Osteoblast (primary cell): Measurements from ENCODE around the gene ZIM2. TPM values are rescaled to one million over a fixed set of nuclear protein-coding genes. Genes with fewer than 3 reads are reported as not detected.

Experiments
- DNase-seq: peaks from one replicate; pipeline ENCODE4 v3.0.0; 2011; ENCODE audit warnings: low spot score, mixed read lengths; ENCODE audit not compliant: insufficient read length; ENCODE audit errors: missing footprints
- H2AFZ ChIP-seq: 2 replicates; pipeline ENCODE4 v1.6.0; 2011; ENCODE audit warnings: mild to moderate bottlenecking, low read length
- H3K27ac ChIP-seq: 2 replicates; pipeline ENCODE4 v1.5.1; 2011; ENCODE audit warnings: mild to moderate bottlenecking, low read depth, low read length, moderate library complexity
- H3K27me3 ChIP-seq: 2 replicates; pipeline ENCODE4 v1.6.0; 2012; ENCODE audit warnings: mild to moderate bottlenecking, control low read depth, inconsistent platforms, low read length, moderate library complexity; ENCODE audit not compliant: insufficient read depth
- H3K36me3 ChIP-seq: 2 replicates; pipeline ENCODE4 v1.5.1; 2011; ENCODE audit warnings: mild to moderate bottlenecking, low read length, control low read depth, moderate library complexity; ENCODE audit not compliant: insufficient read depth
- H3K4me1 ChIP-seq: 2 replicates; pipeline ENCODE4 v1.5.1; 2011; ENCODE audit warnings: mild to moderate bottlenecking, low read length, control low read depth, moderate library complexity; ENCODE audit not compliant: insufficient read depth
- H3K4me2 ChIP-seq: 2 replicates; pipeline ENCODE4 v1.6.0; 2011; ENCODE audit warnings: mild to moderate bottlenecking, low read length; ENCODE audit not compliant: insufficient read depth
- H3K4me3 ChIP-seq: fragments of 200-600 bp; sonication (generic); 3 replicates; pipeline ENCODE4 v1.5.1; 2012; ENCODE audit warnings: mild to moderate bottlenecking, low read length, inconsistent platforms; ENCODE audit not compliant: insufficient read depth
- H3K79me2 ChIP-seq: 2 replicates; pipeline ENCODE4 v1.6.0; 2012; ENCODE audit warnings: mild to moderate bottlenecking, low read length, control low read depth, inconsistent platforms; ENCODE audit not compliant: insufficient read depth
- H3K9me3 ChIP-seq: 2 replicates; pipeline ENCODE4 v1.5.1; 2011; ENCODE audit warnings: low read depth, low read length, control low read depth
- H4K20me1 ChIP-seq: 2 replicates; pipeline ENCODE4 v1.6.0; 2012; ENCODE audit warnings: mild to moderate bottlenecking, low read length, control low read depth; ENCODE audit not compliant: insufficient read depth
- total RNA-seq: library from RNA; depleted of rRNA; stranded (reverse); fragments of >200 nt; gene quantifications from 2 replicates; pipeline ENCODE4 v1.2.3, GENCODE V29; 2012
- TF ChIP-seq, protein P1 (sequence below): IDR thresholded peaks from 2 replicates; pipeline ENCODE4 v1.5.1; 2011; ENCODE audit warnings: mild to moderate bottlenecking, low read depth, low read length, moderate library complexity; ENCODE audit errors: extremely low read depth

The ZIM2 gene
- total RNA-seq, 1 donor: not detected

- no peaks in the 10 kb centered on the region for H3K36me3 ChIP-seq
- no peak for DNase-seq
- TF ChIP-seq, protein P1, sequence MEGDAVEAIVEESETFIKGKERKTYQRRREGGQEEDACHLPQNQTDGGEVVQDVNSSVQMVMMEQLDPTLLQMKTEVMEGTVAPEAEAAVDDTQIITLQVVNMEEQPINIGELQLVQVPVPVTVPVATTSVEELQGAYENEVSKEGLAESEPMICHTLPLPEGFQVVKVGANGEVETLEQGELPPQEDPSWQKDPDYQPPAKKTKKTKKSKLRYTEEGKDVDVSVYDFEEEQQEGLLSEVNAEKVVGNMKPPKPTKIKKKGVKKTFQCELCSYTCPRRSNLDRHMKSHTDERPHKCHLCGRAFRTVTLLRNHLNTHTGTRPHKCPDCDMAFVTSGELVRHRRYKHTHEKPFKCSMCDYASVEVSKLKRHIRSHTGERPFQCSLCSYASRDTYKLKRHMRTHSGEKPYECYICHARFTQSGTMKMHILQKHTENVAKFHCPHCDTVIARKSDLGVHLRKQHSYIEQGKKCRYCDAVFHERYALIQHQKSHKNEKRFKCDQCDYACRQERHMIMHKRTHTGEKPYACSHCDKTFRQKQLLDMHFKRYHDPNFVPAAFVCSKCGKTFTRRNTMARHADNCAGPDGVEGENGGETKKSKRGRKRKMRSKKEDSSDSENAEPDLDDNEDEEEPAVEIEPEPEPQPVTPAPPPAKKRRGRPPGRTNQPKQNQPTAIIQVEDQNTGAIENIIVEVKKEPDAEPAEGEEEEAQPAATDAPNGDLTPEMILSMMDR: no peak
- H3K4me2 ChIP-seq: no peak overlapping the region
- H3K4me1 ChIP-seq: no peaks in the 10 kb centered on the region
- no peaks in the 10 kb centered on the region for H3K79me2 ChIP-seq
- H4K20me1 ChIP-seq: no peaks in the 10 kb centered on the region
- H3K4me3 ChIP-seq: no peak overlapping the region
- no peaks in the 10 kb centered on the region for H3K9me3 ChIP-seq
- no peaks in the 10 kb centered on the region for H3K27me3 ChIP-seq
- H2AFZ ChIP-seq: no peak overlapping the region
- no peak overlapping the region for H3K27ac ChIP-seq
These were observed 5.8 kb downstream of the ZIM2 start for GRCh38 chr19:56834564-56835375.

GRCh38 chr19:56832352-56832928, 8.1 kb downstream of the ZIM2 start:
- H3K4me3 ChIP-seq: no peak overlapping the region
- H3K27me3 ChIP-seq: no peaks in the 10 kb centered on the region
- no peaks in the 10 kb centered on the region for H3K36me3 ChIP-seq
- no peak overlapping the region for H3K4me2 ChIP-seq
- no peaks in the 10 kb centered on the region for H3K9me3 ChIP-seq
- H4K20me1 ChIP-seq: no peaks in the 10 kb centered on the region
- no peak for DNase-seq
- H2AFZ ChIP-seq: no peak overlapping the region
- H3K4me1 ChIP-seq: no peaks in the 10 kb centered on the region
- H3K79me2 ChIP-seq: no peaks in the 10 kb centered on the region
- TF ChIP-seq, protein P1: no peak
- H3K27ac ChIP-seq: no peak overlapping the region

GRCh38 chr19:56831255-56831654, 9.3 kb downstream of the ZIM2 start:
- no peak overlapping the region for H3K27ac ChIP-seq
- H2AFZ ChIP-seq: no peak overlapping the region
- TF ChIP-seq, protein P1: no peak

DNA sequence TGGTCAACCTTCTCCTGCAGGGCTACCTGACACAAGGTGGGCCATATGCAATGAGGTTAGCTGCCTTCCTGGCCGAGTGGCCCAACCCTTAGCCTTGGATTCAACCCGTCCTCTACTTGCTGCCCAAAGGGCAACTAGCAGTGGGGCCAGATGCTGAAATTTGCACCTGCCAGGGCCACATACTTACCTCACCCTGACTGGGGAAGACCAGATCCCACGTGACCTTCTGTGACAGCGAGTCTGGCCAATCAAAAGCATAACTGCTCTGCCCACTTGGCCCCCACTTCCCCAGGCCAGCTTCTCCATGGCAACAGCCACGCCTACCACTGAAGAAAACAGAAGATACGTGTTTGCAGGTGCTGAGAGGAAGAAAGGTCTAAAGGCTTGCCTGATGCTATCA, 10.9 kb downstream of the ZIM2 start:
- no peak overlapping the region for H3K4me2 ChIP-seq
- H3K27ac ChIP-seq: no peak overlapping the region
- H3K4me1 ChIP-seq: no peaks in the 10 kb centered on the region
- no peaks in the 10 kb centered on the region for H3K27me3 ChIP-seq
- no peak overlapping the region for H3K4me3 ChIP-seq
- H3K79me2 ChIP-seq: no peaks in the 10 kb centered on the region
- TF ChIP-seq, protein P1: no peak
- H3K9me3 ChIP-seq: no peaks in the 10 kb centered on the region
- no peak overlapping the region for H2AFZ ChIP-seq
- H4K20me1 ChIP-seq: no peaks in the 10 kb centered on the region
- no peaks in the 10 kb centered on the region for H3K36me3 ChIP-seq
- DNase-seq: no peak

More at GRCh38 chr19:56831255-56831654, 9.3 kb downstream of the ZIM2 start:
- Histone ChIP-seq H3K4me3 (no peak overlapping the region), H4K20me1 (no peaks in the 10 kb centered on the region), H3K4me2 (no peak overlapping the region), H3K9me3 (no peaks in the 10 kb centered on the region), H3K4me1 (no peaks in the 10 kb centered on the region), H3K79me2 (no peaks in the 10 kb centered on the region), H3K27me3 (no peaks in the 10 kb centered on the region), H3K36me3 (no peaks in the 10 kb centered on the region)
- no peak for DNase-seq
